A673 (cell line): ENCODE data around the gene MEF2A. TPM values are rescaled to one million over a fixed set of nuclear protein-coding genes. Genes with fewer than 3 reads are reported as not detected.

Experiments used
- BruUV-seq: library from RNA; stranded (reverse); fragments of 400-500 nt; replicated peaks from 2 replicates; lab custom pipeline; 2021; lab: Mats Ljungman, UMichigan
- CTCF ChIA-PET: fragments of 300-600 bp; sonication (Branson Sonifier 250); formaldehyde crosslinking; loops from one replicate; lab custom pipeline; 2022; ENCODE audit warnings: antibody characterized with exemption; lab: Charles Lee
- POLR2A ChIA-PET: fragments of 300-600 bp; sonication (Branson Sonifier 250); formaldehyde crosslinking; loops from one replicate; lab custom pipeline; 2022; ENCODE audit warnings: antibody characterized with exemption; ENCODE audit not compliant: low non-redundant PET; lab: Charles Lee
- DNase-seq: peaks from one replicate; pipeline ENCODE4 v3.0.0-alpha.2; 2015; ENCODE audit warnings: low spot score
- H3K27ac ChIP-seq: fragments of 200-600 bp; sonication (generic); 2 replicates; pipeline ENCODE4 v1.5.1; 2016; ENCODE audit warnings: mixed run types, low read depth, mild to moderate bottlenecking, mixed read lengths, antibody characterized with exemption, low read length; ENCODE audit not compliant: poor library complexity, severe bottlenecking
- H3K27me3 ChIP-seq: fragments of 200-600 bp; sonication (generic); replicated peaks from 2 replicates; pipeline ENCODE4 v1.6.1; 2017; ENCODE audit warnings: mixed run types, low read depth, mild to moderate bottlenecking, mixed read lengths, antibody characterized with exemption, low read length; ENCODE audit not compliant: insufficient read depth, poor library complexity
- H3K36me3 ChIP-seq: fragments of 200-600 bp; sonication (generic); 2 replicates; pipeline ENCODE4 v1.6.1; 2016; ENCODE audit warnings: mixed run types, mild to moderate bottlenecking, mixed read lengths, antibody characterized with exemption, low read length; ENCODE audit not compliant: insufficient read depth, poor library complexity, severe bottlenecking
- H3K4me1 ChIP-seq: fragments of 200-600 bp; sonication (generic); 2 replicates; pipeline ENCODE4 v1.6.1; 2017; ENCODE audit warnings: mixed run types, mild to moderate bottlenecking, mixed read lengths, antibody characterized with exemption, low read length; ENCODE audit not compliant: insufficient read depth, poor library complexity, severe bottlenecking
- H3K4me3 ChIP-seq: fragments of 200-600 bp; sonication (generic); 2 replicates; pipeline ENCODE4 v1.5.1; 2016; ENCODE audit warnings: low read depth, mixed run types, mild to moderate bottlenecking, mixed read lengths, low read length; ENCODE audit not compliant: poor library complexity, severe bottlenecking
- H3K9me3 ChIP-seq: fragments of 200-600 bp; sonication (generic); 2 replicates; pipeline ENCODE4 v1.6.1; 2016; ENCODE audit warnings: mixed run types, low read depth, mild to moderate bottlenecking, mixed read lengths, antibody characterized with exemption, low read length; ENCODE audit not compliant: poor library complexity, severe bottlenecking
- CTCF ChIP-seq: fragments of 300-800, 200-600 bp; sonication (generic); conservative IDR thresholded peaks from 2 replicates; pipeline ENCODE4 v1.5.1; 2017; ENCODE audit warnings: low read depth, mild to moderate bottlenecking, antibody characterized with exemption, low read length, moderate library complexity, mixed read lengths
- EZH2 ChIP-seq: fragments of 200-600 bp; sonication (generic); IDR thresholded peaks from 2 replicates; pipeline ENCODE4 v1.6.1; 2017; ENCODE audit warnings: borderline replicate concordance, low read depth, mild to moderate bottlenecking, mixed read lengths, antibody characterized with exemption, low read length; ENCODE audit not compliant: poor library complexity, severe bottlenecking
- intact Hi-C: fragments of 100-400 bp; cut with micrococcal nuclease; formaldehyde crosslinking; loops from one replicate; pipeline ENCODE4 v1.10.0; 2022; ENCODE audit not compliant: unreplicated experiment
- total RNA-seq: library from RNA; stranded (reverse); gene quantifications from 2 replicates; pipeline ENCODE4 v1.2.3, GENCODE V29; 2021

The MEF2A gene
- total RNA-seq, 1 experiment from 2014 or later, result 26.4 TPM

- Histone ChIP-seq H3K27me3 (no peaks in the 10 kb centered on the region), H3K4me1 (peaks cover 25% of the 10 kb centered on the region), H3K4me3 (no peak overlapping the region), H3K36me3 (no peaks in the 10 kb centered on the region), H3K27ac (no peak overlapping the region), H3K9me3 (no peaks in the 10 kb centered on the region)
- BruUV-seq, result no TSS peak
- no peak for DNase-seq
- ChIA-PET CTCF (no interaction called here), POLR2A (no interaction called here)
- intact Hi-C loops, result no loop called here
- TF ChIP-seq EZH2 (no peak), CTCF (no peak)
Measured at GRCh38 chr15:99616773-99617342, 51.1 kb downstream of the MEF2A start.

GRCh38 chr15:99618941-99619411 lies 53.2 kb downstream of the MEF2A start:
- Histone ChIP-seq H3K4me3 (no peak overlapping the region), H3K27ac (no peak overlapping the region), H3K36me3 (no peaks in the 10 kb centered on the region), H3K27me3 (no peaks in the 10 kb centered on the region), H3K9me3 (no peaks in the 10 kb centered on the region), H3K4me1 (peaks cover 25% of the 10 kb centered on the region)
- BruUV-seq, result no TSS peak
- TF ChIP-seq EZH2, result no peak
- no peak for TF ChIP-seq CTCF
- intact Hi-C loops, result no loop called here
- ChIA-PET POLR2A (no interaction called here), CTCF (no interaction called here)
- no peak for DNase-seq

- H3K27me3 ChIP-seq, result no peaks in the 10 kb centered on the region
- H3K9me3 ChIP-seq, result peaks cover 6% of the 10 kb centered on the region
- no TSS peak for BruUV-seq
- no peaks in the 10 kb centered on the region for H3K36me3 ChIP-seq
- H3K4me3 ChIP-seq, result no peak overlapping the region
- no peak for DNase-seq
- intact Hi-C loops, result no loop called here
- no peak overlapping the region for H3K27ac ChIP-seq
- POLR2A ChIA-PET, result no interaction called here
- H3K4me1 ChIP-seq, result peaks cover 22% of the 10 kb centered on the region
- TF ChIP-seq EZH2 (no peak), CTCF (no peak)
- CTCF ChIA-PET, result no interaction called here
Measured at GRCh38 chr15:99619712-99620111, 53.9 kb downstream of the MEF2A start.
